B cell (primary cell): Measurements from ENCODE around the gene ANKRD31.

Experiments
- EZH2 ChIP-seq: IDR thresholded peaks from 2 replicates; pipeline ENCODE4 v1.6.1; 2012; ENCODE audit warnings: borderline replicate concordance, low read depth, mild to moderate bottlenecking, moderate library complexity, low read length; ENCODE audit not compliant: insufficient read depth, poor library complexity, severe bottlenecking
- TF ChIP-seq, protein P1 (sequence below): fragments of 200-600 bp; IDR thresholded peaks from one replicate; pipeline ENCODE4 v1.8.0; 2022; ENCODE audit warnings: antibody characterized with exemption, mild to moderate bottlenecking

DNA sequence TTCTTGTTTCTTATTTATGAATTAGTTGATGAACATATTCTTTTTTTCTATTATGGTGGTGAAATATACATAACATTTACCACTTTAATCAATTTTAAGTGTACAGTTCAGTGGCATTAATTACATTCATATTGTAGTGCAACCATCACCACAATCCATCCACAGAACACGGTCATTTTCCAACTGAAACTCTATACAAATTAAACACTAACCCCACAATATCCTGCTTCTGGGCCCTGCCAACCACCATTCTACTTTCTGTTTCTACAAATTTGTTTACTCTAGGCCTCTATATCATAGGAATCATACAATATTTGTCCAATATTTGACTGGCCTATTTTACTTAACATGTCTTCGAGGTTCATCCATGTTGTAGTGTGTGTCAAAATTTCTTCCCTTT, 191.6 kb downstream of the ANKRD31 start:
- TF ChIP-seq EZH2 = no peak
- TF ChIP-seq, protein P1, sequence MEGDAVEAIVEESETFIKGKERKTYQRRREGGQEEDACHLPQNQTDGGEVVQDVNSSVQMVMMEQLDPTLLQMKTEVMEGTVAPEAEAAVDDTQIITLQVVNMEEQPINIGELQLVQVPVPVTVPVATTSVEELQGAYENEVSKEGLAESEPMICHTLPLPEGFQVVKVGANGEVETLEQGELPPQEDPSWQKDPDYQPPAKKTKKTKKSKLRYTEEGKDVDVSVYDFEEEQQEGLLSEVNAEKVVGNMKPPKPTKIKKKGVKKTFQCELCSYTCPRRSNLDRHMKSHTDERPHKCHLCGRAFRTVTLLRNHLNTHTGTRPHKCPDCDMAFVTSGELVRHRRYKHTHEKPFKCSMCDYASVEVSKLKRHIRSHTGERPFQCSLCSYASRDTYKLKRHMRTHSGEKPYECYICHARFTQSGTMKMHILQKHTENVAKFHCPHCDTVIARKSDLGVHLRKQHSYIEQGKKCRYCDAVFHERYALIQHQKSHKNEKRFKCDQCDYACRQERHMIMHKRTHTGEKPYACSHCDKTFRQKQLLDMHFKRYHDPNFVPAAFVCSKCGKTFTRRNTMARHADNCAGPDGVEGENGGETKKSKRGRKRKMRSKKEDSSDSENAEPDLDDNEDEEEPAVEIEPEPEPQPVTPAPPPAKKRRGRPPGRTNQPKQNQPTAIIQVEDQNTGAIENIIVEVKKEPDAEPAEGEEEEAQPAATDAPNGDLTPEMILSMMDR = no peak
